HEK293 (cell line): ENCODE results near the gene RCOR2.

Source experiments
- CTCF ChIA-PET: fragments of 350-600 bp; formaldehyde crosslinking; extraction: SDS; loops from one replicate; lab custom pipeline; 2021; ENCODE audit warnings: antibody characterized with exemption; lab: Yijun Ruan, JAX
- POLR2A ChIA-PET: fragments of 300-600 bp; formaldehyde crosslinking; extraction: SDS; loops from one replicate; lab custom pipeline; 2020; ENCODE audit warnings: antibody characterized with exemption, inconsistent platforms; lab: Yijun Ruan, JAX
- H3K27ac ChIP-seq: fragments of 200-500 bp; sonication (Bioruptor generic); 2 replicates; pipeline ENCODE4 v1.5.1; 2014; ENCODE audit warnings: low read depth, low read length, control low read depth, inconsistent platforms; ENCODE audit errors: extremely low read depth
- H3K36me3 ChIP-seq, 2 experiments: fragments of 200-500 bp in 1 of 2; sonication (Bioruptor generic) in 1 of 2; 1 replicate in 1 of 2; 2 replicates in 1 of 2; pipeline ENCODE4 v1.5.1; 2014 to 2017; ENCODE audit warnings: inconsistent platforms in 2 of 2, low read length in 2 of 2; ENCODE audit not compliant: control insufficient read depth in 2 of 2, insufficient read depth in 1 of 2
- H3K4me1 ChIP-seq: fragments of 200-500 bp; sonication (Bioruptor generic); 2 replicates; pipeline ENCODE4 v1.5.1; 2014; ENCODE audit warnings: mild to moderate bottlenecking, low read length, inconsistent platforms; ENCODE audit not compliant: control insufficient read depth, insufficient read depth
- H3K4me3 ChIP-seq: 2 replicates; pipeline ENCODE4 v1.5.1; 2011; ENCODE audit warnings: low read depth, mild to moderate bottlenecking, control low read depth, low read length, moderate library complexity
- H3K9me3 ChIP-seq: fragments of 200-500 bp; sonication (Bioruptor generic); 2 replicates; pipeline ENCODE4 v1.5.1; 2014; ENCODE audit warnings: low read depth, low read length, inconsistent platforms; ENCODE audit not compliant: control insufficient read depth, insufficient read depth
- KLF16 ChIP-seq: fragments of 450-650 bp; formaldehyde crosslinking; IDR thresholded peaks from 2 replicates; pipeline ENCODE4 v1.5.1; 2017; ENCODE audit warnings: missing biosample characterization, missing genetic modification characterization
- KLF8 ChIP-seq: fragments of 450-650 bp; formaldehyde crosslinking; IDR thresholded peaks from 2 replicates; pipeline ENCODE4 v1.5.1; 2016; ENCODE audit warnings: missing biosample characterization, missing genetic modification characterization
- MZF1 ChIP-seq: fragments of 450-650 bp; formaldehyde crosslinking; IDR thresholded peaks from 2 replicates; pipeline ENCODE4 v1.5.1; 2017; ENCODE audit warnings: missing biosample characterization, missing genetic modification characterization, borderline replicate concordance
- PRDM1 ChIP-seq: fragments of 450-650 bp; formaldehyde crosslinking; IDR thresholded peaks from 2 replicates; pipeline ENCODE4; 2016; ENCODE audit warnings: missing biosample characterization, missing genetic modification characterization
- SETDB1 ChIP-seq: IDR thresholded peaks from one replicate; pipeline ENCODE4 v1.6.1; 2017; ENCODE audit warnings: mild to moderate bottlenecking, low read length, moderate library complexity, mixed read lengths; ENCODE audit not compliant: insufficient read length
- ZFP3 ChIP-seq: fragments of 450-650 bp; formaldehyde crosslinking; IDR thresholded peaks from 2 replicates; pipeline ENCODE4 v1.5.1; 2016; ENCODE audit warnings: low read depth, missing biosample characterization, missing genetic modification characterization
- ZNF133 ChIP-seq: fragments of 450-650 bp; formaldehyde crosslinking; IDR thresholded peaks from 2 replicates; pipeline ENCODE4 v1.5.1; 2016; ENCODE audit warnings: missing biosample characterization, missing genetic modification characterization
- ZNF146 ChIP-seq: fragments of 450-650 bp; formaldehyde crosslinking; IDR thresholded peaks from 2 replicates; pipeline ENCODE4 v1.5.1; 2016; ENCODE audit warnings: missing biosample characterization, missing genetic modification characterization
- ZNF155 ChIP-seq: fragments of 450-650 bp; formaldehyde crosslinking; IDR thresholded peaks from 2 replicates; pipeline ENCODE4 v1.5.1; 2016; ENCODE audit warnings: missing biosample characterization, missing genetic modification characterization
- ZNF23 ChIP-seq: fragments of 450-650 bp; formaldehyde crosslinking; IDR thresholded peaks from 2 replicates; pipeline ENCODE4 v1.5.1; 2016; ENCODE audit warnings: missing biosample characterization, missing genetic modification characterization, borderline replicate concordance
- ZNF248 ChIP-seq: fragments of 450-650 bp; formaldehyde crosslinking; IDR thresholded peaks from 2 replicates; pipeline ENCODE4 v1.5.1; 2017; ENCODE audit warnings: missing biosample characterization, missing genetic modification characterization
- ZNF37A ChIP-seq: fragments of 450-650 bp; IDR thresholded peaks from 2 replicates; pipeline ENCODE4 v1.5.1; 2018; ENCODE audit warnings: missing biosample characterization, missing genetic modification characterization
- ZNF416 ChIP-seq: fragments of 450-650 bp; formaldehyde crosslinking; IDR thresholded peaks from 2 replicates; pipeline ENCODE4 v1.5.1; 2016; ENCODE audit warnings: missing biosample characterization, missing genetic modification characterization
- ZNF514 ChIP-seq: fragments of 450-650 bp; formaldehyde crosslinking; IDR thresholded peaks from 2 replicates; pipeline ENCODE4 v1.5.1; 2016; ENCODE audit warnings: missing biosample characterization, missing genetic modification characterization
- ZNF600 ChIP-seq: fragments of 450-650 bp; formaldehyde crosslinking; IDR thresholded peaks from 2 replicates; pipeline ENCODE4 v1.5.1; 2016; ENCODE audit warnings: missing biosample characterization, missing genetic modification characterization
- ZNF626 ChIP-seq: fragments of 450-650 bp; sonication (Bioruptor Pico); formaldehyde crosslinking; IDR thresholded peaks from 2 replicates; pipeline ENCODE4 v1.5.1; 2018; ENCODE audit warnings: missing biosample characterization, missing genetic modification characterization, inconsistent platforms
- ZNF677 ChIP-seq: fragments of 450-650 bp; IDR thresholded peaks from 2 replicates; pipeline ENCODE4 v1.5.0; 2018; ENCODE audit warnings: missing biosample characterization, mild to moderate bottlenecking, missing genetic modification characterization, moderate library complexity
- ZNF791 ChIP-seq: fragments of 450-650 bp; formaldehyde crosslinking; IDR thresholded peaks from 2 replicates; pipeline ENCODE4 v1.5.1; 2016; ENCODE audit warnings: missing biosample characterization, missing genetic modification characterization
- ZNF843 ChIP-seq: fragments of 450-650 bp; formaldehyde crosslinking; IDR thresholded peaks from 2 replicates; pipeline ENCODE4 v1.5.1; 2016; ENCODE audit warnings: missing biosample characterization, missing genetic modification characterization
- TF ChIP-seq, protein P1 (sequence below): fragments of 450-650 bp; formaldehyde crosslinking; optimal IDR thresholded peaks from 2 replicates; pipeline ENCODE3; 2016; ENCODE audit warnings: missing biosample characterization, mild to moderate bottlenecking, missing genetic modification characterization
- TF ChIP-seq, protein P2 (sequence below): fragments of 450-650 bp; formaldehyde crosslinking; IDR thresholded peaks from 2 replicates; pipeline ENCODE4 v1.5.1; 2016; ENCODE audit warnings: missing biosample characterization, missing genetic modification characterization, borderline replicate concordance

RCOR2 gene

DNA sequence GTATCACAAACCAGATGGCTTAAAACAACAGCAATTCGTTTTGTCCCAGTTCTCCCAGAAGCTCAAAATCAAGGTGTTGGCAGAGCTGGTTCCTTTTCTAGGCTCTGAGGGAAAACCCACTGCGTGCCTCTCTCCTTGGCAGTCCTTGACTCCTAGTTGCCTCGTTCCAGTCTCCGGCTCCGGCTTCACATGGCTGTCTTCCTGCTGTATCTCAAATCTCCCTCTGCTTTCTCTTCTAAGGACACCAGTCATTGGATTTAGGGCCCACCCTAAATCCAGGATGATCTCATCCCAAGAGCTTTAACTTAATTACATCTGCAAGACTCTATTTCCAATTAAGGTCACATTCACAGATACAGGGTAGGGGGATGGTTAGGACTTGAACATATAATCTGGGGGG, 12.7 kb upstream of the RCOR2 start:
- TF ChIP-seq ZNF133 (no peak), ZNF626 (tag by site-specific recombination) (no peak), ZNF146 (tag by site-specific recombination) (no peak), ZNF416 (tag by site-specific recombination) (no peak), ZNF514 (tag by site-specific recombination) (no peak)
- TF ChIP-seq, protein P1, sequence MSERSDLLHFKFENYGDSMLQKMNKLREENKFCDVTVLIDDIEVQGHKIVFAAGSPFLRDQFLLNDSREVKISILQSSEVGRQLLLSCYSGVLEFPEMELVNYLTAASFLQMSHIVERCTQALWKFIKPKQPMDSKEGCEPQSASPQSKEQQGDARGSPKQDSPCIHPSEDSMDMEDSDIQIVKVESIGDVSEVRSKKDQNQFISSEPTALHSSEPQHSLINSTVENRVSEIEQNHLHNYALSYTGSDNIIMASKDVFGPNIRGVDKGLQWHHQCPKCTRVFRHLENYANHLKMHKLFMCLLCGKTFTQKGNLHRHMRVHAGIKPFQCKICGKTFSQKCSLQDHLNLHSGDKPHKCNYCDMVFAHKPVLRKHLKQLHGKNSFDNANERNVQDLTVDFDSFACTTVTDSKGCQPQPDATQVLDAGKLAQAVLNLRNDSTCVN (tag by site-specific recombination) = no peak
- Histone ChIP-seq H3K36me3 (no peaks in the 10 kb centered on the region), H3K4me3 (no peak overlapping the region), H3K9me3 (no peaks in the 10 kb centered on the region), H3K4me1 (no peaks in the 10 kb centered on the region), H3K27ac (no peak overlapping the region)
- POLR2A ChIA-PET = no interaction called here
- CTCF ChIA-PET = interaction anchor here (0.7 to 1.7 kb wide), 4 partner anchors 9 to 57 kb away, joined by 3 to 9 read pairs (median 4); no protein-coding TSS in a partner anchor

DNA sequence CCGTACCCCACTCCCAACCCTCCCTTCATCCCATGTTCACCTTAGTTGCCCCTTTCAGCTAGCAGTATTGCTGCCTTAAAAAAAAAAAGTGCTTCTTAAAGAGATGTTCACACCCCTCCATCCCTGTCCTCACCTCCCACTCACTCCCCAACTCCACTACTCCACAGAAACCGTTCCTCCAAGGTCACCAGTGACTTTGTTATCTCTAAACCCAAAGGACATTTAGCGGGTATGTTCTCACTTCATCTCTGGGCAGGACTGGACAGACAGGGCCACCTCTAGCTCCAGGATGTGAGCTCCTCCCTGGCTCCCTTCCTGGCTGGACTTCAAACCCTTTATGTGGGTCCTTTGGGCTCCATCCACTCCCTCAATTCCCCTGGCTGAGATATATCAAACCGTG, 6.4 kb upstream of the RCOR2 start:
- TF ChIP-seq ZNF155 (tag by site-specific recombination) = no peak
- TF ChIP-seq ZNF843 (tag by site-specific recombination) = no peak
- no peak for TF ChIP-seq ZNF514 (tag by site-specific recombination)
- no peak for TF ChIP-seq ZNF791 (tag by site-specific recombination)
- TF ChIP-seq ZNF248 = no peak
- no peak for TF ChIP-seq PRDM1
- TF ChIP-seq SETDB1 = no peak
- TF ChIP-seq KLF16 = no peak
- no peak for TF ChIP-seq ZNF677
- TF ChIP-seq MZF1 (tag by site-specific recombination) = no peak
- TF ChIP-seq ZFP3 (tag by site-specific recombination) = no peak
- TF ChIP-seq ZNF600 (tag by site-specific recombination) = no peak
- TF ChIP-seq, protein P2, sequence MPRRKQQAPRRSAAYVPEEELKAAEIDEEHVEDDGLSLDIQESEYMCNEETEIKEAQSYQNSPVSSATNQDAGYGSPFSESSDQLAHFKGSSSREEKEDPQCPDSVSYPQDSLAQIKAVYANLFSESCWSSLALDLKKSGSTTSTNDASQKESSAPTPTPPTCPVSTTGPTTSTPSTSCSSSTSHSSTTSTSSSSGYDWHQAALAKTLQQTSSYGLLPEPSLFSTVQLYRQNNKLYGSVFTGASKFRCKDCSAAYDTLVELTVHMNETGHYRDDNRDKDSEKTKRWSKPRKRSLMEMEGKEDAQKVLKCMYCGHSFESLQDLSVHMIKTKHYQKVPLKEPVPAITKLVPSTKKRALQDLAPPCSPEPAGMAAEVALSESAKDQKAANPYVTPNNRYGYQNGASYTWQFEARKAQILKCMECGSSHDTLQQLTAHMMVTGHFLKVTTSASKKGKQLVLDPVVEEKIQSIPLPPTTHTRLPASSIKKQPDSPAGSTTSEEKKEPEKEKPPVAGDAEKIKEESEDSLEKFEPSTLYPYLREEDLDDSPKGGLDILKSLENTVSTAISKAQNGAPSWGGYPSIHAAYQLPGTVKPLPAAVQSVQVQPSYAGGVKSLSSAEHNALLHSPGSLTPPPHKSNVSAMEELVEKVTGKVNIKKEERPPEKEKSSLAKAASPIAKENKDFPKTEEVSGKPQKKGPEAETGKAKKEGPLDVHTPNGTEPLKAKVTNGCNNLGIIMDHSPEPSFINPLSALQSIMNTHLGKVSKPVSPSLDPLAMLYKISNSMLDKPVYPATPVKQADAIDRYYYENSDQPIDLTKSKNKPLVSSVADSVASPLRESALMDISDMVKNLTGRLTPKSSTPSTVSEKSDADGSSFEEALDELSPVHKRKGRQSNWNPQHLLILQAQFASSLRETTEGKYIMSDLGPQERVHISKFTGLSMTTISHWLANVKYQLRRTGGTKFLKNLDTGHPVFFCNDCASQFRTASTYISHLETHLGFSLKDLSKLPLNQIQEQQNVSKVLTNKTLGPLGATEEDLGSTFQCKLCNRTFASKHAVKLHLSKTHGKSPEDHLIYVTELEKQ (tag by site-specific recombination) = no peak
- no peak for TF ChIP-seq ZNF23 (tag by site-specific recombination)
- no peak for TF ChIP-seq KLF8 (tag by site-specific recombination)
- no peak for TF ChIP-seq ZNF37A (tag by site-specific recombination)
- TF ChIP-seq, all 188 proteins: peak for 0
- POLR2A ChIA-PET = no interaction called here
- CTCF ChIA-PET = interaction anchor here (0.5 to 0.7 kb wide), 3 partner anchors 12 to 36 kb away, joined by 3 to 7 read pairs (median 3); no protein-coding TSS in a partner anchor
- Histone ChIP-seq H3K9me3 (no peaks in the 10 kb centered on the region), H3K36me3 (no peaks in the 10 kb centered on the region), H3K4me3 (no peak overlapping the region), H3K27ac (no peak overlapping the region), H3K4me1 (no peaks in the 10 kb centered on the region; the same call in 1 of the 2 replicates)
